Measurements from ENCODE around the gene PLA2G4A. TPM values are rescaled to one million over a fixed set of nuclear protein-coding genes. Genes with fewer than 3 reads are reported as not detected.
A peak's percentile ranks its signal among the peaks of the same experiment; 100 is the strongest.

The PLA2G4A gene
- total and polyA plus RNA-seq, 12 donors: 4.2 to 53.1 (median 14.9) TPM

- no peak for DNase-seq
- Histone ChIP-seq H3K27me3 (no peaks in the 10 kb centered on the region), H3K4me3 (no peak overlapping the region), H3K27ac (no peak overlapping the region), H3K36me3 (replicated peaks in 1 of 2) (no peaks in the 10 kb centered on the region), H3K9me3 (replicated peaks in 1 of 3) (no peaks in the 10 kb centered on the region), H3K4me1 (replicated peaks in 1 of 2) (no peaks in the 10 kb centered on the region)
- intact Hi-C loops (cut with DNase I): no loop called here
- TF ChIP-seq POLR2A (IDR thresholded peaks at IDR 0.05): no peak
- TF ChIP-seq, protein P1, sequence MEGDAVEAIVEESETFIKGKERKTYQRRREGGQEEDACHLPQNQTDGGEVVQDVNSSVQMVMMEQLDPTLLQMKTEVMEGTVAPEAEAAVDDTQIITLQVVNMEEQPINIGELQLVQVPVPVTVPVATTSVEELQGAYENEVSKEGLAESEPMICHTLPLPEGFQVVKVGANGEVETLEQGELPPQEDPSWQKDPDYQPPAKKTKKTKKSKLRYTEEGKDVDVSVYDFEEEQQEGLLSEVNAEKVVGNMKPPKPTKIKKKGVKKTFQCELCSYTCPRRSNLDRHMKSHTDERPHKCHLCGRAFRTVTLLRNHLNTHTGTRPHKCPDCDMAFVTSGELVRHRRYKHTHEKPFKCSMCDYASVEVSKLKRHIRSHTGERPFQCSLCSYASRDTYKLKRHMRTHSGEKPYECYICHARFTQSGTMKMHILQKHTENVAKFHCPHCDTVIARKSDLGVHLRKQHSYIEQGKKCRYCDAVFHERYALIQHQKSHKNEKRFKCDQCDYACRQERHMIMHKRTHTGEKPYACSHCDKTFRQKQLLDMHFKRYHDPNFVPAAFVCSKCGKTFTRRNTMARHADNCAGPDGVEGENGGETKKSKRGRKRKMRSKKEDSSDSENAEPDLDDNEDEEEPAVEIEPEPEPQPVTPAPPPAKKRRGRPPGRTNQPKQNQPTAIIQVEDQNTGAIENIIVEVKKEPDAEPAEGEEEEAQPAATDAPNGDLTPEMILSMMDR (IDR thresholded peaks at IDR 0.05): no peak
- 78 to 95% (median 89%) methylated on average over 1 of the region's 1 CpG for WGBS, 4 donors
Measured at GRCh38 chr1:186811892-186812291, 16.9 kb upstream of the PLA2G4A start.

- intact Hi-C loops (cut with DNase I): no loop called here
- H3K27ac ChIP-seq: no peak overlapping the region
- H3K36me3 ChIP-seq (replicated peaks in 1 of 2): no peaks in the 10 kb centered on the region
- no peak overlapping the region for H3K4me3 ChIP-seq
- TF ChIP-seq POLR2A (IDR thresholded peaks at IDR 0.05): no peak
- TF ChIP-seq, protein P1 (IDR thresholded peaks at IDR 0.05): no peak
- 40 to 58% (median 55%) methylated on average over 4 of the region's 4 CpGs for WGBS, 4 donors
- no peak for DNase-seq
- no peaks in the 10 kb centered on the region for H3K9me3 ChIP-seq (replicated peaks in 1 of 3)
- no peaks in the 10 kb centered on the region for H3K4me1 ChIP-seq (replicated peaks in 1 of 2)
- H3K27me3 ChIP-seq: no peaks in the 10 kb centered on the region
Measured at GRCh38 chr1:186812570-186812969, 16.2 kb upstream of the PLA2G4A start.

DNA sequence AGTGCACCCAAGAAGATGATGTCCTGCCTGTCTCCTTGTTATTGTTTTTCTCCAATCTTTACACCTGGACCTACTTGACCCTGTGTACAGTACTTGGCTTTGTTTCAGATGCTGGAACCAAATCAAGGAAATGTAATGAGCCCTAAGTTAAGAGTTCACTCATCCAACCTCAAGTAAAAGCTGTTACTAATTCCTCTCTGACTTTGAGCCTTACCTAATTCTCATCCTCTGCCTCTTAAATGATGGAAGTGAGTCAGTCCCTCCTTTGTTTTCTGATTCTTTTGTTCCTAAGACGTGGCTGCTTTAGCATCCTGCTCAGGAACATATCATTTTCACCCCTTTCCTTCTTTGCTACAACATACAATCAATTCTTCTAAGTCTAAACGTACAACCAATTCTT lies 15.3 kb upstream of the PLA2G4A start:
- Histone ChIP-seq H3K9me3 (replicated peaks in 1 of 3) (no peaks in the 10 kb centered on the region), H3K27me3 (no peaks in the 10 kb centered on the region), H3K4me1 (replicated peaks in 1 of 2) (no peaks in the 10 kb centered on the region), H3K4me3 (no peak overlapping the region), H3K27ac (no peak overlapping the region), H3K36me3 (replicated peaks in 1 of 2) (no peaks in the 10 kb centered on the region)
- no peak for TF ChIP-seq POLR2A (IDR thresholded peaks at IDR 0.05)
- TF ChIP-seq, protein P1 (IDR thresholded peaks at IDR 0.05): no peak
- 46 to 63% (median 54%) methylated on average over 2 of the region's 2 CpGs for WGBS, 4 donors
- intact Hi-C loops (cut with DNase I): no loop called here
- no peak for DNase-seq

DNA sequence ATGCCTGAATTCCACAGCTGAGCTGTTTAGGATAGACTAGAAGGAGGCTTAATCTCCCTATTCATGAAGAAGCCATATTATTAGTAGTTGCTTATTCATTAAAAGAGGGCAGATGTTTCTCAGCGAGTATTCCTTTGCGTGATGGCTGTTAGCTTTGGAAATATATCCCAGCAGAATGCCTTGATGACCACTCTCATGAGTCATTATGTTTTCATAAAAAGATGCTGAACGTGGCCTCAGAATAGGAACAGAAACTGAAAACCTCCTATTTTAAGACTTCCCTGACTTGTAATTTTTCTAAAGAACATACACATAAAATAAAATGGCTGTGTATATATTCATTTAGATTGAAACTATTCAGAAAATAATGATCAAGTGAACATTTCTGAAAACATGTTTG lies 9.6 kb upstream of the PLA2G4A start:
- H3K9me3 ChIP-seq (replicated peaks in 1 of 3): no peaks in the 10 kb centered on the region
- no peaks in the 10 kb centered on the region for H3K36me3 ChIP-seq (replicated peaks in 1 of 2)
- DNase-seq: no peak
- H3K4me3 ChIP-seq: no peak overlapping the region
- 42 to 60% (median 45%) methylated on average over 3 of the region's 3 CpGs for WGBS, 4 donors
- H3K27me3 ChIP-seq: no peaks in the 10 kb centered on the region
- no peaks in the 10 kb centered on the region for H3K4me1 ChIP-seq (replicated peaks in 1 of 2)
- no peak for TF ChIP-seq POLR2A (IDR thresholded peaks at IDR 0.05)
- TF ChIP-seq, protein P1 (IDR thresholded peaks at IDR 0.05): no peak
- intact Hi-C loops (cut with DNase I): no loop called here
- H3K27ac ChIP-seq: peak overlapping the region in 1 of 5 donors; percentile 45

All from adrenal gland (tissue), 12 donors.